PC-9 (cell line): ENCODE data around the gene ARHGAP24. TPM values are rescaled to one million over a fixed set of nuclear protein-coding genes. Genes with fewer than 3 reads are reported as not detected.

Source experiments
- Bru-seq: library from RNA; stranded (reverse); fragments of 400-500 nt; gene quantifications from one replicate; lab custom pipeline; 2021; lab: Mats Ljungman, UMichigan
- BruChase-seq, 2 experiments: library from RNA; stranded (reverse); fragments of 400-500 nt; gene quantifications; one replicate each; lab custom pipeline; 2021; lab: Mats Ljungman, UMichigan
- BruUV-seq: library from RNA; stranded (reverse); fragments of 400-500 nt; replicated peaks from 2 replicates; lab custom pipeline; 2021; lab: Mats Ljungman, UMichigan
- CTCF ChIA-PET: fragments of 300-600 bp; sonication (Branson Sonifier 250); formaldehyde crosslinking; loops from one replicate; lab custom pipeline; 2022; ENCODE audit warnings: antibody characterized with exemption; lab: Charles Lee
- POLR2A ChIA-PET: fragments of 300-600 bp; sonication (Branson Sonifier 250); formaldehyde crosslinking; loops from one replicate; lab custom pipeline; 2022; ENCODE audit warnings: antibody characterized with exemption; ENCODE audit not compliant: unreplicated experiment; lab: Charles Lee
- DNase-seq, 2 experiments: peaks; one replicate each; pipeline versions ENCODE4 v3.0.0 to v3.0.0-alpha.2; 2015 to 2022; ENCODE audit warnings: mixed read lengths in 1 of 2
- H2AFZ ChIP-seq: fragments of 200-600 bp; sonication (generic); 2 replicates; pipeline ENCODE4 v1.8.1; 2017; ENCODE audit warnings: antibody characterized with exemption
- H3F3A ChIP-seq: fragments of 200-600 bp; sonication (generic); 2 replicates; pipeline ENCODE4 v1.8.1; 2017; ENCODE audit warnings: antibody characterized with exemption, mild to moderate bottlenecking, low read depth; ENCODE audit not compliant: insufficient read depth
- H3K27ac ChIP-seq: fragments of 200-600 bp; sonication (generic); 2 replicates; pipeline ENCODE4 v1.6.1; 2016; ENCODE audit warnings: mixed run types
- H3K27me3 ChIP-seq: fragments of 200-600 bp; sonication (generic); 2 replicates; pipeline ENCODE4 v1.6.1; 2016; ENCODE audit warnings: low read depth, mixed run types; ENCODE audit not compliant: insufficient read depth
- H3K36me3 ChIP-seq: fragments of 200-600 bp; sonication (generic); 2 replicates; pipeline ENCODE4 v1.6.1; 2016; ENCODE audit warnings: low read depth, mixed run types
- H3K4me1 ChIP-seq: fragments of 200-600 bp; sonication (generic); replicated peaks from 2 replicates; pipeline ENCODE4 v1.6.1; 2016; ENCODE audit warnings: mixed run types; ENCODE audit not compliant: insufficient read depth
- H3K4me2 ChIP-seq: fragments of 200-600 bp; sonication (generic); 2 replicates; pipeline ENCODE4 v1.6.1; 2017; ENCODE audit warnings: mixed run types
- H3K4me3 ChIP-seq: fragments of 200-600 bp; sonication (generic); 2 replicates; pipeline ENCODE4 v1.6.1; 2016; ENCODE audit warnings: mixed run types
- H3K79me2 ChIP-seq: fragments of 200-600 bp; sonication (generic); 2 replicates; pipeline ENCODE4 v1.6.1; 2017; ENCODE audit warnings: low read depth, mixed run types
- H3K9me2 ChIP-seq: fragments of 200-600 bp; sonication (generic); 2 replicates; pipeline ENCODE4 v1.8.1; 2017; ENCODE audit warnings: mild to moderate bottlenecking; ENCODE audit not compliant: insufficient read depth
- H3K9me3 ChIP-seq: fragments of 200-600 bp; sonication (generic); 2 replicates; pipeline ENCODE4 v1.8.1; 2016; ENCODE audit warnings: low read depth; ENCODE audit not compliant: insufficient read depth
- H4K20me1 ChIP-seq: fragments of 200-600 bp; sonication (generic); 2 replicates; pipeline ENCODE4 v1.8.1; 2017; ENCODE audit not compliant: insufficient read depth
- CTCF ChIP-seq: fragments of 200-600 bp; sonication (generic); conservative IDR thresholded peaks from 2 replicates; pipeline ENCODE4 v1.6.1; 2017; ENCODE audit warnings: mixed run types, antibody characterized with exemption, mild to moderate bottlenecking, moderate library complexity
- EZH2 ChIP-seq: fragments of 200-600 bp; sonication (generic); IDR thresholded peaks from 2 replicates; pipeline ENCODE4 v1.8.0; 2017; ENCODE audit warnings: antibody characterized with exemption, low read depth
- intact Hi-C: fragments of 100-400 bp; cut with micrococcal nuclease; formaldehyde crosslinking; loops from one replicate; pipeline ENCODE4 v1.10.0; 2022; ENCODE audit not compliant: unreplicated experiment
- long read RNA-seq: library from polyadenylated mRNA; stranded (forward); transcript quantifications from one replicate; pipeline ENCODE4 v2.0.0, GENCODE V29; 2022
- total RNA-seq: library from RNA; stranded (reverse); gene quantifications from 2 replicates; pipeline ENCODE4 v1.2.3, GENCODE V29; 2021

The ARHGAP24 gene
- total RNA-seq (2.2 and 5.4 TPM in 2 replicates), Bru-seq, nascent RNA (percentile 42 among the genes with signal in this experiment), BruChase-seq, experiment 1, labeled RNA remaining after a 2-hour chase (percentile 38 among the genes with signal in this experiment), BruChase-seq, experiment 2, labeled RNA remaining after a 6-hour chase (percentile 26 among the genes with signal in this experiment)
- long read RNA-seq, partial matches to known transcripts = 0 of 1 reads
- long read RNA-seq, other reads (novel, unspliced or antisense) = 0 of 1 reads

DNA sequence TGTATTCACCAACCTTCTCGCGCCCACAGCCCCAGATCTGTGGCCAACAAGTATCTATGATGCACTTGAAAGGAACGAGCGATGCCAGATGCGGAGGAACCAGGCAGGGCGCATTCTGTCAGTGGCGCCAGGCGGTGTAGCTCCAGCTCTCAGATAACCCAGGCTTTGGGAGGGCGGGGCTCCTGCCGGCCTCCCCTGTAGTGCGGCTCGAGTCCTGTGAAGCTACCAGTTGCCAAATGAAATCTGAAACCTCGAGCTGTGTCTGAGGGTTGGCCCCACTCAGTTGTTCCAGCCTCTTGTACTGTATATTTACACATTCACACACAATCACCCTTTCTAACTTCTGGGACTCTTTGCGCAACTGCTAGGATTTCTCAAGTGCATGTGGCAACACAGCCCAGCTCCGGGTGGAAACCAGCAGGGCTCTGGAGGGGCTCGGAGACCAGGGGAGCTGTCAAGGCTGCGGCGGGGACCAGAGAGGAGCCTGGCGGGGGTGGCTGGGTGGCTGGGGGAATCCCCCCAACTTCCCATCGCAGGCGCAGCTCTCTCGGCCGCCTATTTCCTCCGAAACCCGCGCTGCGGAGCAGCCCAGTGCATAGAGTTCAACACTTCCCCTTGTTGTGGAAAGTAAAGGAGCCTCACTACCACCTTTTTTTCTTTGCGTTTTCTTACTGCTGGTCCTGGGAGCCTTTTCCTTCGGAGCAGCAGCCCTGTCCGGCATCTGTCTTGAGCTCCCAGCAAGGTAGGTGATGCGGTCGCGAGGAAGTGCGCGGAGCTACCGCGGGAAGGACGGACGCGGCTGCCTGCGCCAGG lies at the start of gene ARHGAP24:
ARHGAP24 (plus strand) TSS at position 333 of the 813 bp plus-strand sequence.
- ChIA-PET CTCF (interaction anchor here (0.6 to 1.0 kb wide), 2 partner anchors 22 to 557 kb away, joined by 3 to 5 read pairs; no protein-coding TSS in a partner anchor), POLR2A (interaction anchor here (1.2 kb wide), 1 partner anchor 23 kb away, joined by 5 read pairs; no protein-coding TSS in a partner anchor)
- H3K4me1 ChIP-seq = peaks cover 12% of the 10 kb centered on the region
- H3F3A ChIP-seq = peaks cover 9% of the 10 kb centered on the region
- no TSS peak for BruUV-seq
- DNase-seq = peak; percentile 88 to 93
- peak within 1 kb of the TSS; percentile 96 for H2AFZ ChIP-seq
- H3K4me3 ChIP-seq = peak within 1 kb of the TSS; percentile 81
- H3K36me3 ChIP-seq = no peaks in the 10 kb centered on the region
- no peaks in the 10 kb centered on the region for H3K9me2 ChIP-seq
- H3K27me3 ChIP-seq = no peaks in the 10 kb centered on the region
- intact Hi-C loops = loop anchor here (2.0 to 10.0 kb wide), 3 partner anchors 24 to 1530 kb away; no protein-coding TSS in a partner anchor
- peak within 1 kb of the TSS; percentile 64 for H3K27ac ChIP-seq
- no peak for TF ChIP-seq CTCF
- TF ChIP-seq EZH2 = no peak
- H4K20me1 ChIP-seq = no peaks in the 10 kb centered on the region
- H3K9me3 ChIP-seq = no peaks in the 10 kb centered on the region
- H3K79me2 ChIP-seq = no peaks in the 10 kb centered on the region
- peak within 1 kb of the TSS; percentile 67 for H3K4me2 ChIP-seq

- Histone ChIP-seq H4K20me1 (no peaks in the 10 kb centered on the region), H3F3A (no peaks in the 10 kb centered on the region), H3K27ac (no peak overlapping the region), H3K4me1 (peaks cover 9% of the 10 kb centered on the region; the same call in 1 of the 2 replicates), H3K4me3 (no peak overlapping the region), H3K79me2 (no peaks in the 10 kb centered on the region), H3K9me3 (no peaks in the 10 kb centered on the region), H3K27me3 (no peaks in the 10 kb centered on the region), H3K36me3 (no peaks in the 10 kb centered on the region), H3K9me2 (no peaks in the 10 kb centered on the region), H2AFZ (no peak overlapping the region), H3K4me2 (no peak overlapping the region)
- TF ChIP-seq EZH2 (no peak), CTCF (no peak)
- POLR2A ChIA-PET = no interaction called here
- intact Hi-C loops = no loop called here
- no TSS peak for BruUV-seq
- CTCF ChIA-PET = no interaction called here
- DNase-seq = no peak
Measured at GRCh38 chr4:85426366-85426765, 48.6 kb upstream of the ARHGAP24 start.

DNA sequence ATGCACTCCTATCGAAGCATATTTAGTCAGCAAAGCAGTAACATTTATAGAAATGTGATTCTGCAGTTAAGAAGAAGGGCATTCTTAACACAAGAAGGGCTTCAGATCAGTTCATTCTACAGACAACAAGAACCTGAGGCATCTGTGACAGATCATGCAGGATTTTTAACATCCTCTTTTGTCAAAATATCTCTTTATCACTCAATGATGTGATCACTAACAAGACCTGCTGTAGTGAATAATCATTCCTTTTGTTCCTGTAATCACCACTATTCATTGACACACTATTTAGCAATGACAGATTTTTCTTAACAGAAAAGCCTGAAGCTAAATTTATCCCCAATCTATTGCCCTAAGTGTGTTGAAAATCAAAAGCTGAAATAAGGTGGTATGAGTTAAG lies 47.8 kb upstream of the ARHGAP24 start:
- CTCF ChIA-PET = no interaction called here
- Histone ChIP-seq H3K4me3 (no peak overlapping the region), H2AFZ (no peak overlapping the region), H3K9me3 (no peaks in the 10 kb centered on the region), H3K27ac (no peak overlapping the region), H3K9me2 (no peaks in the 10 kb centered on the region), H3F3A (no peaks in the 10 kb centered on the region), H3K4me2 (no peak overlapping the region), H3K36me3 (no peaks in the 10 kb centered on the region), H3K79me2 (no peaks in the 10 kb centered on the region), H4K20me1 (no peaks in the 10 kb centered on the region), H3K4me1 (peaks cover 9% of the 10 kb centered on the region; the same call in 1 of the 2 replicates), H3K27me3 (no peaks in the 10 kb centered on the region)
- TF ChIP-seq EZH2 = no peak
- no peak for TF ChIP-seq CTCF
- no peak for DNase-seq
- BruUV-seq = no TSS peak
- POLR2A ChIA-PET = no interaction called here
- intact Hi-C loops = no loop called here
